Liver (tissue), 9 donors: ENCODE measurements around the gene CFAP206. TPM values are rescaled to one million over a fixed set of nuclear protein-coding genes. Genes with fewer than 3 reads are reported as not detected.

Experiments
- DNase-seq: peaks from one replicate; pipeline ENCODE4 v3.0.0-alpha.2; 2017; ENCODE audit warnings: low spot score
- H3K27ac ChIP-seq, 2 donors: one replicate each; pipeline ENCODE4 v1.7.0; 2013; ENCODE audit warnings: inconsistent platforms in 2 of 2, low read length in 2 of 2, control low read depth in 1 of 2, low read depth in 1 of 2, mild to moderate bottlenecking in 1 of 2
- H3K27me3 ChIP-seq, 4 donors: one replicate each; pipeline versions ENCODE4 v1.6.1 to v1.7.0; 2013; ENCODE audit warnings: low read length in 3 of 4, inconsistent platforms in 1 of 4, mild to moderate bottlenecking in 1 of 4, moderate library complexity in 1 of 4; ENCODE audit not compliant: control insufficient read depth in 4 of 4, insufficient read depth in 4 of 4
- H3K36me3 ChIP-seq, 4 donors: one replicate each; pipeline versions ENCODE4 v1.6.1 to v1.7.0; 2013; ENCODE audit warnings: low read length in 3 of 4, mild to moderate bottlenecking in 3 of 4, low read depth in 1 of 4, moderate library complexity in 1 of 4; ENCODE audit not compliant: control insufficient read depth in 4 of 4, insufficient read depth in 3 of 4
- H3K4me1 ChIP-seq, 4 donors: one replicate each; pipeline versions ENCODE4 v1.6.1 to v1.7.0; 2013; ENCODE audit warnings: low read length in 3 of 4, mild to moderate bottlenecking in 3 of 4, moderate library complexity in 1 of 4; ENCODE audit not compliant: control insufficient read depth in 4 of 4, insufficient read depth in 4 of 4
- H3K4me3 ChIP-seq, 3 donors: one replicate each; pipeline versions ENCODE4 v1.6.1 to v1.7.0; 2013; ENCODE audit warnings: low read length in 3 of 3, control low read depth in 1 of 3, low read depth in 1 of 3, mild to moderate bottlenecking in 1 of 3
- H3K9ac ChIP-seq, 2 donors: one replicate each; pipeline ENCODE4 v1.7.0; 2013; ENCODE audit warnings: low read length in 2 of 2, mild to moderate bottlenecking in 2 of 2, moderate library complexity in 2 of 2, control low read depth in 1 of 2, low read depth in 1 of 2
- H3K9me3 ChIP-seq, 4 donors: one replicate each; pipeline versions ENCODE4 v1.6.1 to v1.7.0; 2013; ENCODE audit warnings: low read length in 3 of 4; ENCODE audit not compliant: control insufficient read depth in 4 of 4
- ATF3 ChIP-seq: IDR thresholded peaks from 2 replicates; pipeline ENCODE4 v1.6.1; 2016; ENCODE audit warnings: antibody characterized with exemption
- EGR1 ChIP-seq, 2 donors: IDR thresholded peaks; 2 replicates each; pipeline ENCODE4 v1.6.1; 2016 to 2018; ENCODE audit warnings: antibody characterized with exemption in 2 of 2, low read depth in 2 of 2
- FOXA1 ChIP-seq: IDR thresholded peaks from 2 replicates; pipeline ENCODE4 v1.6.1; 2016; ENCODE audit warnings: antibody characterized with exemption
- FOXA2 ChIP-seq: IDR thresholded peaks from 2 replicates; pipeline ENCODE4 v1.6.1; 2016; ENCODE audit warnings: antibody characterized with exemption
- GABPA ChIP-seq, 2 donors: IDR thresholded peaks in 1 of 2; conservative IDR thresholded peaks in 1 of 2; 2 replicates each; pipeline ENCODE4 v1.6.1; 2016; ENCODE audit warnings: antibody characterized with exemption in 2 of 2, mild to moderate bottlenecking in 1 of 2, moderate library complexity in 1 of 2
- HNF4A ChIP-seq, 2 donors: conservative IDR thresholded peaks; 2 replicates each; pipeline ENCODE4 v1.6.1; 2016; ENCODE audit warnings: antibody characterized with exemption in 2 of 2, mild to moderate bottlenecking in 2 of 2
- HNF4G ChIP-seq: IDR thresholded peaks from 2 replicates; pipeline ENCODE4 v1.6.1; 2016; ENCODE audit warnings: antibody characterized with exemption
- JUND ChIP-seq, 2 donors: IDR thresholded peaks; 2 replicates each; pipeline ENCODE4 v1.6.1; 2016; ENCODE audit warnings: antibody characterized with exemption in 2 of 2
- NR2F2 ChIP-seq: IDR thresholded peaks from 2 replicates; pipeline ENCODE4 v1.6.1; 2016; ENCODE audit warnings: antibody characterized with exemption
- RAD21 ChIP-seq, 2 donors: IDR thresholded peaks; 2 replicates each; pipeline ENCODE4 v1.6.1; 2016; ENCODE audit warnings: antibody characterized with exemption in 2 of 2, mild to moderate bottlenecking in 2 of 2
- REST ChIP-seq: IDR thresholded peaks from 2 replicates; pipeline ENCODE4 v1.6.1; 2016; ENCODE audit warnings: antibody characterized with exemption, mild to moderate bottlenecking
- RXRA ChIP-seq, 2 donors: IDR thresholded peaks; 2 replicates each; pipeline ENCODE4 v1.6.1; 2017 to 2018; ENCODE audit warnings: antibody characterized with exemption in 2 of 2, mild to moderate bottlenecking in 1 of 2
- SP1 ChIP-seq: IDR thresholded peaks from 2 replicates; pipeline ENCODE4 v1.6.1; 2018; ENCODE audit warnings: antibody characterized with exemption, mild to moderate bottlenecking
- TAF1 ChIP-seq: conservative IDR thresholded peaks from 2 replicates; pipeline ENCODE4 v1.6.1; 2016; ENCODE audit warnings: antibody characterized with exemption, mild to moderate bottlenecking
- YY1 ChIP-seq: IDR thresholded peaks from 2 replicates; pipeline ENCODE4 v1.6.1; 2016; ENCODE audit warnings: antibody characterized with exemption, mild to moderate bottlenecking
- ZBTB33 ChIP-seq: IDR thresholded peaks from 2 replicates; pipeline ENCODE4 v1.6.1; 2016; ENCODE audit warnings: antibody characterized with exemption
- WGBS: extraction: QIAGEN DNeasy Blood & Tissue Kit; methylation state at CpG from one replicate; pipeline ENCODE4 v1.1.7; 2013; 5-methylcytosine and 5-hydroxymethylcytosine counted together
- polyA plus RNA-seq, 2 donors: library from polyadenylated mRNA; stranded (reverse) in 1 of 2; unstranded in 1 of 2; fragments of 200-250 nt in 1 of 2; fragments of >200 nt in 1 of 2; fragmentation: Nextera tagmentation in 1 of 2; extraction: Ambion mirVana in 1 of 2; gene quantifications; one replicate each; pipeline versions ENCODE4 v1.2.1 to v1.2.3, GENCODE V29; 2013 to 2015
- total RNA-seq, 2 donors: library from RNA; depleted of rRNA; stranded (reverse); fragments of >200 nt; gene quantifications; one replicate each; pipeline ENCODE4 v1.2.3, GENCODE V29; 2014
- TF ChIP-seq, protein P1 (sequence below): fragments of 150-350 bp; IDR thresholded peaks from 2 replicates; pipeline ENCODE4 v1.5.1; 2017; ENCODE audit warnings: improper control_type of control experiment, low read depth, low read length; ENCODE audit not compliant: missing input control
- TF ChIP-seq, protein P2 (sequence below): IDR thresholded peaks from 2 replicates; pipeline ENCODE4 v1.6.1; 2016; ENCODE audit warnings: antibody characterized with exemption
- donor health status: healthy.
- donor health status: healthy.
- donor health status: healthy.
- donor health status: healthy.
- donor health status: healthy.

The CFAP206 gene
- total and polyA plus RNA-seq, 4 donors: 0.08 to 0.42 (median 0.11) TPM; not detected in 1

DNA sequence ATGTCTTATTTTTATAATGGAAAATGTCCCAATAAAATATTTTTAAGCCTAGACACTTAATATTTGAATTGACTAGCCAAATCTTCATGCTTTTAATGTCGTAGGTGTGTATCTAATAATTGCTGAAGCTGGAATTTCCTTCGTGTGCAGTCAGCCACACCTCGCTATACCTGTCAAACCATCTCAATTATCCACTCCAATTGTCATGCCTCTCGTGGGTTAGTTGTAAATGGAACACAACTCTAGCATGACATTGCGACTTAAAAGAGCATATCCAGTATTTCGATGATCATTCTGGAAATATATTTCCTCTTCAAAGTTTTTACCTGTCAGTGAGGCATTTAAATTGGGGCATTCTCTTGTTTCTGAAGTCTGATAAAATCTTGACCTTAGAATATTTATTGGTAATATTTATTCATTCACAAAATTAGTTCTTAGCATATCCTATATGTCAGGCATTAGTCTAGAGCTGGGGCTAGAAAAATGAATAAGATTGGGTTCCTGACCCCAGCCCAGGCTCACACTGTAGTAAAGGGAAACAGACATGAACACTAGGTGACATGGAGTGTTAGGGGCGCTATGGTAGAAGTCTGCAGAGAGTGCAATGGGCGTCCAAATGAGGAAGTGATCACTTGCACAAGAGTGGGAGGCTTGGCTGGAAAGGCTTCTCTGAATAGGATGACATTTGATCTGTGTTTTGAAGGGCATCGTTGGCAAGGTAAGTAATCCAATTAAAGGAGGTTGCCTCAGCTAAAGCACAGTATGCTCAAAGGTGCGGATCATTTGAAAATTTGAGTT is 11.0 kb upstream of the CFAP206 start:
- WGBS: 89% methylated on average over 10 of the region's 10 CpGs
- Histone ChIP-seq H3K36me3 (no peaks in the 10 kb centered on the region), H3K4me1 (no peaks in the 10 kb centered on the region), H3K9me3 (no peaks in the 10 kb centered on the region), H3K9ac (no peak overlapping the region), H3K27ac (no peak overlapping the region), H3K4me3 (no peak overlapping the region), H3K27me3 (no peaks in the 10 kb centered on the region)
- no peak for DNase-seq
- TF ChIP-seq JUND (IDR thresholded peaks at IDR 0.05): no peak
- no peak for TF ChIP-seq RAD21 (IDR thresholded peaks at IDR 0.05)
- TF ChIP-seq EGR1 (IDR thresholded peaks at IDR 0.05; ENCODE audit: low read depth in 2 of 2): no peak
- TF ChIP-seq ZBTB33: no peak
- no peak for TF ChIP-seq FOXA1
- no peak for TF ChIP-seq SP1
- TF ChIP-seq ATF3: no peak
- TF ChIP-seq YY1: no peak
- no peak for TF ChIP-seq HNF4G
- TF ChIP-seq, protein P1, sequence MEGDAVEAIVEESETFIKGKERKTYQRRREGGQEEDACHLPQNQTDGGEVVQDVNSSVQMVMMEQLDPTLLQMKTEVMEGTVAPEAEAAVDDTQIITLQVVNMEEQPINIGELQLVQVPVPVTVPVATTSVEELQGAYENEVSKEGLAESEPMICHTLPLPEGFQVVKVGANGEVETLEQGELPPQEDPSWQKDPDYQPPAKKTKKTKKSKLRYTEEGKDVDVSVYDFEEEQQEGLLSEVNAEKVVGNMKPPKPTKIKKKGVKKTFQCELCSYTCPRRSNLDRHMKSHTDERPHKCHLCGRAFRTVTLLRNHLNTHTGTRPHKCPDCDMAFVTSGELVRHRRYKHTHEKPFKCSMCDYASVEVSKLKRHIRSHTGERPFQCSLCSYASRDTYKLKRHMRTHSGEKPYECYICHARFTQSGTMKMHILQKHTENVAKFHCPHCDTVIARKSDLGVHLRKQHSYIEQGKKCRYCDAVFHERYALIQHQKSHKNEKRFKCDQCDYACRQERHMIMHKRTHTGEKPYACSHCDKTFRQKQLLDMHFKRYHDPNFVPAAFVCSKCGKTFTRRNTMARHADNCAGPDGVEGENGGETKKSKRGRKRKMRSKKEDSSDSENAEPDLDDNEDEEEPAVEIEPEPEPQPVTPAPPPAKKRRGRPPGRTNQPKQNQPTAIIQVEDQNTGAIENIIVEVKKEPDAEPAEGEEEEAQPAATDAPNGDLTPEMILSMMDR: no peak
- no peak for TF ChIP-seq TAF1
- TF ChIP-seq, protein P2, sequence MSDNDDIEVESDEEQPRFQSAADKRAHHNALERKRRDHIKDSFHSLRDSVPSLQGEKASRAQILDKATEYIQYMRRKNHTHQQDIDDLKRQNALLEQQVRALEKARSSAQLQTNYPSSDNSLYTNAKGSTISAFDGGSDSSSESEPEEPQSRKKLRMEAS: no peak
- TF ChIP-seq GABPA (IDR thresholded peaks at IDR 0.05 in 1 of 2, conservative IDR thresholded peaks at IDR 0.05 in 1 of 2): no peak
- TF ChIP-seq HNF4A (conservative IDR thresholded peaks at IDR 0.05): no peak
- no peak for TF ChIP-seq REST
- no peak for TF ChIP-seq RXRA (IDR thresholded peaks at IDR 0.05)
- no peak for TF ChIP-seq NR2F2
- TF ChIP-seq FOXA2: no peak
